Measurements from ENCODE around the gene C1orf56. TPM values are rescaled to one million over a fixed set of nuclear protein-coding genes. Genes with fewer than 3 reads are reported as not detected.

The C1orf56 gene
- total RNA-seq, 2 experiments from 2014 or later: 1.3 TPM

Other genes with a start within 250 kb of the C1orf56 start
- 1 to 10 TPM; 5.9 to 6.4 TPM for gene CTSK, start 239.5 kb upstream of the C1orf56 start, total RNA-seq
- gene ARNT, start 171.2 kb upstream of the C1orf56 start, total RNA-seq: 10 to 100 TPM; 39.8 to 42.1 TPM
- not detected for gene CTXND2, start 160.6 kb upstream of the C1orf56 start, total RNA-seq
- 10 to 100 TPM; 58.5 to 59.3 TPM for gene SETDB1, start 121.4 kb upstream of the C1orf56 start, total RNA-seq
- 100 to 1,000 TPM; 149 to 150 TPM for gene CERS2, start 72.9 kb upstream of the C1orf56 start, total RNA-seq
- gene ANXA9, start 65.5 kb upstream of the C1orf56 start, total RNA-seq: not detected
- gene MINDY1, start 40.8 kb upstream of the C1orf56 start, total RNA-seq: 1 to 10 TPM; 9.1 to 9.9 TPM
- 10 to 100 TPM; 15.8 to 19.0 TPM for gene PRUNE1, start 39.3 kb upstream of the C1orf56 start, total RNA-seq
- 1 to 10 TPM; 1.1 to 1.8 TPM for gene BNIPL, start 11.2 kb upstream of the C1orf56 start, total RNA-seq
- gene CDC42SE1, start 11.9 kb downstream of the C1orf56 start, total RNA-seq: 100 to 1,000 TPM; 238 to 245 TPM
- 1 to 10 TPM; 5.7 to 6.0 TPM for gene MLLT11, start 12.6 kb downstream of the C1orf56 start, total RNA-seq
- gene GABPB2, start 23.0 kb downstream of the C1orf56 start, total RNA-seq: 10 to 100 TPM; 32.7 to 34.4 TPM
- gene SEMA6C, start 98.9 kb downstream of the C1orf56 start, total RNA-seq: 1 to 10 TPM; 1.9 to 2.2 TPM
- gene TNFAIP8L2, start 108.9 kb downstream of the C1orf56 start, total RNA-seq: 10 to 100 TPM; 18.5 to 20.0 TPM
- gene LYSMD1, start 118.2 kb downstream of the C1orf56 start, total RNA-seq: 1 to 10 TPM; 3.7 to 4.3 TPM
- gene SCNM1, start 118.4 kb downstream of the C1orf56 start, total RNA-seq: 10 to 100 TPM; 53.0 to 55.9 TPM
- gene TMOD4, start 128.2 kb downstream of the C1orf56 start, total RNA-seq: 1 to 10 TPM; 2.2 to 3.4 TPM
- 10 to 100 TPM; 59.8 to 61.7 TPM for gene VPS72, start 142.4 kb downstream of the C1orf56 start, total RNA-seq
- 10 to 100 TPM; 64.9 to 69.2 TPM for gene PIP5K1A, start 150.8 kb downstream of the C1orf56 start, total RNA-seq
- gene PSMD4, start 207.0 kb downstream of the C1orf56 start, total RNA-seq: 100 to 1,000 TPM; 194 to 210 TPM
- 10 to 100 TPM; 25.5 to 26.6 TPM for gene ZNF687, start 234.5 kb downstream of the C1orf56 start, total RNA-seq

All from activated CD8-positive, alpha-beta T cell treated with anti-CD3 and anti-CD28 coated beads, Interleukin-2, amount 10 ng/mL, durations not matched to agents 7 days and 5 days (primary cell).